ENCODE results near the gene PLEKHG3. TPM values are rescaled to one million over a fixed set of nuclear protein-coding genes. Genes with fewer than 3 reads are reported as not detected.

The PLEKHG3 gene
- total RNA-seq, 2 experiments from 2014 or later: not detected

GRCh38 chr14:64718762-64719161, 14.5 kb downstream of the PLEKHG3 start:
- no peak for DNase-seq (ENCODE audit: low spot score)
- Histone ChIP-seq H3K4me3 (ENCODE audit: low read depth, low read length, poor library complexity, severe bottlenecking) (no peak overlapping the region), H3K79me2 (ENCODE audit: insufficient read depth, low read depth, low read length) (no peaks in the 10 kb centered on the region), H3K9me2 (ENCODE audit: insufficient read depth, low read length) (no peaks in the 10 kb centered on the region), H2AFZ (ENCODE audit: low read length) (no peak overlapping the region), H3K36me3 (ENCODE audit: insufficient read depth, low read length) (no peaks in the 10 kb centered on the region), H3K4me2 (ENCODE audit: low read length) (no peak overlapping the region), H3K27ac (ENCODE audit: low read depth, low read length, poor library complexity, severe bottlenecking) (no peak overlapping the region), H3K4me1 (ENCODE audit: insufficient read depth, low read length, poor library complexity, severe bottlenecking) (no peaks in the 10 kb centered on the region), H3K9me3 (ENCODE audit: low read length) (no peaks in the 10 kb centered on the region), H4K20me1 (ENCODE audit: insufficient read depth, low read length) (no peaks in the 10 kb centered on the region)
- CTCF ChIA-PET (ENCODE audit: unreplicated experiment): no interaction called here
- TF ChIP-seq EZH2phosphoT487 (IDR thresholded peaks at IDR 0.05; ENCODE audit: borderline replicate concordance, low read depth, low read length) (no peak), CTCF (conservative IDR thresholded peaks at IDR 0.05; ENCODE audit: low read length) (no peak)
- intact Hi-C loops (cut with micrococcal nuclease; ENCODE audit: unreplicated experiment): no loop called here
- no TSS peak for BruUV-seq (replicated peaks)
- POLR2A ChIA-PET: no interaction called here

GRCh38 chr14:64719601-64720000, 15.4 kb downstream of the PLEKHG3 start:
- intact Hi-C loops (cut with micrococcal nuclease; ENCODE audit: unreplicated experiment): no loop called here
- Histone ChIP-seq H3K4me3 (ENCODE audit: low read depth, low read length, poor library complexity, severe bottlenecking) (no peak overlapping the region), H4K20me1 (ENCODE audit: insufficient read depth, low read length) (no peaks in the 10 kb centered on the region), H3K9me3 (ENCODE audit: low read length) (no peaks in the 10 kb centered on the region), H2AFZ (ENCODE audit: low read length) (no peak overlapping the region), H3K9me2 (ENCODE audit: insufficient read depth, low read length) (no peaks in the 10 kb centered on the region), H3K36me3 (ENCODE audit: insufficient read depth, low read length) (no peaks in the 10 kb centered on the region), H3K79me2 (ENCODE audit: insufficient read depth, low read depth, low read length) (no peaks in the 10 kb centered on the region), H3K27ac (ENCODE audit: low read depth, low read length, poor library complexity, severe bottlenecking) (no peak overlapping the region), H3K4me2 (ENCODE audit: low read length) (no peak overlapping the region), H3K4me1 (ENCODE audit: insufficient read depth, low read length, poor library complexity, severe bottlenecking) (no peaks in the 10 kb centered on the region)
- ChIA-PET POLR2A (no interaction called here), CTCF (ENCODE audit: unreplicated experiment) (no interaction called here)
- no peak for DNase-seq (ENCODE audit: low spot score)
- BruUV-seq (replicated peaks): no TSS peak
- no peak for TF ChIP-seq CTCF (conservative IDR thresholded peaks at IDR 0.05; ENCODE audit: low read length)
- TF ChIP-seq EZH2phosphoT487 (IDR thresholded peaks at IDR 0.05; ENCODE audit: borderline replicate concordance, low read depth, low read length): no peak

GRCh38 chr14:64720131-64720576, 15.9 kb downstream of the PLEKHG3 start:
- CTCF ChIA-PET (ENCODE audit: unreplicated experiment): no interaction called here
- Histone ChIP-seq H3K27ac (ENCODE audit: low read depth, low read length, poor library complexity, severe bottlenecking) (no peak overlapping the region), H3K9me3 (ENCODE audit: low read length) (no peaks in the 10 kb centered on the region), H2AFZ (ENCODE audit: low read length) (no peak overlapping the region), H3K4me3 (ENCODE audit: low read depth, low read length, poor library complexity, severe bottlenecking) (no peak overlapping the region), H3K36me3 (ENCODE audit: insufficient read depth, low read length) (no peaks in the 10 kb centered on the region), H3K79me2 (ENCODE audit: insufficient read depth, low read depth, low read length) (no peaks in the 10 kb centered on the region), H3K9me2 (ENCODE audit: insufficient read depth, low read length) (no peaks in the 10 kb centered on the region), H3K4me2 (ENCODE audit: low read length) (no peak overlapping the region), H3K4me1 (ENCODE audit: insufficient read depth, low read length, poor library complexity, severe bottlenecking) (no peaks in the 10 kb centered on the region), H4K20me1 (ENCODE audit: insufficient read depth, low read length) (no peaks in the 10 kb centered on the region)
- BruUV-seq (replicated peaks): no TSS peak
- POLR2A ChIA-PET: no interaction called here
- TF ChIP-seq CTCF (conservative IDR thresholded peaks at IDR 0.05; ENCODE audit: low read length) (no peak), EZH2phosphoT487 (IDR thresholded peaks at IDR 0.05; ENCODE audit: borderline replicate concordance, low read depth, low read length) (no peak)
- intact Hi-C loops (cut with micrococcal nuclease; ENCODE audit: unreplicated experiment): no loop called here
- no peak for DNase-seq (ENCODE audit: low spot score)

All from OCI-LY7 (cell line).